ENCODE measurements around the gene BACH2.

DNA sequence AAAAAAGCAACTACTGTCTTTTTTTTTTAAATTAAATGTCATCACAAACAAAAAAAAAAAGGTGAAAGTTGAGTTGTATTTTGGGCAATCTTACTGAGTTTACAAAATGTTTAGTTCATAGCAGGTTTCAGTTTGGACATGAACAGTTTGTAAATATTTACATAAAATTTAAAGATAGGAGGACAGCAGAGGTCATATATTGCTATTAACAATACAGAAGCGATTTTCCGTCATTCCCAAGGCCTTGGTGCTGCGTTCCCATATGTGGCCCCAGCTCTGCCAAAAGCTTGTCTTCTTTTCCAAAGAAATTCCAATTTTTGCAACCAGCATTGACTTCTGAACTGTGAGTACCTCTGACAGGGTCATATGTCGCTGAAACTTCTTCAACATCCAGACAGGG lies 5.1 kb downstream of the BACH2 start:
- TF ChIP-seq GABPA (IDR thresholded peaks at IDR 0.05; ENCODE audit: low read depth), result no peak
- TF ChIP-seq, protein P1, sequence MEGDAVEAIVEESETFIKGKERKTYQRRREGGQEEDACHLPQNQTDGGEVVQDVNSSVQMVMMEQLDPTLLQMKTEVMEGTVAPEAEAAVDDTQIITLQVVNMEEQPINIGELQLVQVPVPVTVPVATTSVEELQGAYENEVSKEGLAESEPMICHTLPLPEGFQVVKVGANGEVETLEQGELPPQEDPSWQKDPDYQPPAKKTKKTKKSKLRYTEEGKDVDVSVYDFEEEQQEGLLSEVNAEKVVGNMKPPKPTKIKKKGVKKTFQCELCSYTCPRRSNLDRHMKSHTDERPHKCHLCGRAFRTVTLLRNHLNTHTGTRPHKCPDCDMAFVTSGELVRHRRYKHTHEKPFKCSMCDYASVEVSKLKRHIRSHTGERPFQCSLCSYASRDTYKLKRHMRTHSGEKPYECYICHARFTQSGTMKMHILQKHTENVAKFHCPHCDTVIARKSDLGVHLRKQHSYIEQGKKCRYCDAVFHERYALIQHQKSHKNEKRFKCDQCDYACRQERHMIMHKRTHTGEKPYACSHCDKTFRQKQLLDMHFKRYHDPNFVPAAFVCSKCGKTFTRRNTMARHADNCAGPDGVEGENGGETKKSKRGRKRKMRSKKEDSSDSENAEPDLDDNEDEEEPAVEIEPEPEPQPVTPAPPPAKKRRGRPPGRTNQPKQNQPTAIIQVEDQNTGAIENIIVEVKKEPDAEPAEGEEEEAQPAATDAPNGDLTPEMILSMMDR (IDR thresholded peaks at IDR 0.05 in 2 of 3, conservative IDR thresholded peaks at IDR 0.05 in 1 of 3; ENCODE audit: control insufficient read depth in 2 of 3, extremely low read depth in 1 of 3, insufficient read depth in 1 of 3, low read depth in 3 of 3, low read length in 3 of 3), result no peak
- TF ChIP-seq SUZ12 (IDR thresholded peaks at IDR 0.05; ENCODE audit: unreplicated experiment), result no peak
- no peak for TF ChIP-seq POLR2A (IDR thresholded peaks at IDR 0.05; ENCODE audit: low read depth, low read length)
- TF ChIP-seq POLR2AphosphoS5 (IDR thresholded peaks at IDR 0.05; ENCODE audit: low read length), result no peak
- TF ChIP-seq ZBED1 (IDR thresholded peaks at IDR 0.05; ENCODE audit: borderline replicate concordance), result no peak
- TF ChIP-seq, protein P2, sequence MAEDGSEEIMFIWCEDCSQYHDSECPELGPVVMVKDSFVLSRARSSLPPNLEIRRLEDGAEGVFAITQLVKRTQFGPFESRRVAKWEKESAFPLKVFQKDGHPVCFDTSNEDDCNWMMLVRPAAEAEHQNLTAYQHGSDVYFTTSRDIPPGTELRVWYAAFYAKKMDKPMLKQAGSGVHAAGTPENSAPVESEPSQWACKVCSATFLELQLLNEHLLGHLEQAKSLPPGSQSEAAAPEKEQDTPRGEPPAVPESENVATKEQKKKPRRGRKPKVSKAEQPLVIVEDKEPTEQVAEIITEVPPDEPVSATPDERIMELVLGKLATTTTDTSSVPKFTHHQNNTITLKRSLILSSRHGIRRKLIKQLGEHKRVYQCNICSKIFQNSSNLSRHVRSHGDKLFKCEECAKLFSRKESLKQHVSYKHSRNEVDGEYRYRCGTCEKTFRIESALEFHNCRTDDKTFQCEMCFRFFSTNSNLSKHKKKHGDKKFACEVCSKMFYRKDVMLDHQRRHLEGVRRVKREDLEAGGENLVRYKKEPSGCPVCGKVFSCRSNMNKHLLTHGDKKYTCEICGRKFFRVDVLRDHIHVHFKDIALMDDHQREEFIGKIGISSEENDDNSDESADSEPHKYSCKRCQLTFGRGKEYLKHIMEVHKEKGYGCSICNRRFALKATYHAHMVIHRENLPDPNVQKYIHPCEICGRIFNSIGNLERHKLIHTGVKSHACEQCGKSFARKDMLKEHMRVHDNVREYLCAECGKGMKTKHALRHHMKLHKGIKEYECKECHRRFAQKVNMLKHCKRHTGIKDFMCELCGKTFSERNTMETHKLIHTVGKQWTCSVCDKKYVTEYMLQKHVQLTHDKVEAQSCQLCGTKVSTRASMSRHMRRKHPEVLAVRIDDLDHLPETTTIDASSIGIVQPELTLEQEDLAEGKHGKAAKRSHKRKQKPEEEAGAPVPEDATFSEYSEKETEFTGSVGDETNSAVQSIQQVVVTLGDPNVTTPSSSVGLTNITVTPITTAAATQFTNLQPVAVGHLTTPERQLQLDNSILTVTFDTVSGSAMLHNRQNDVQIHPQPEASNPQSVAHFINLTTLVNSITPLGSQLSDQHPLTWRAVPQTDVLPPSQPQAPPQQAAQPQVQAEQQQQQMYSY (CRISPR knock-in tag; IDR thresholded peaks at IDR 0.05), result no peak
- no peak for TF ChIP-seq CREM (IDR thresholded peaks at IDR 0.05; ENCODE audit: low read depth)
